Sigmoid colon (tissue), 7 donors: ENCODE measurements around the gene TMPRSS11D. TPM values are rescaled to one million over a fixed set of nuclear protein-coding genes. Genes with fewer than 3 reads are reported as not detected.

Experiments used
- DNase-seq: peaks from one replicate; pipeline ENCODE4 v3.0.0-alpha.2; 2019
- H3K27ac ChIP-seq, 4 donors: fragments of 200-600 bp; sonication (generic); one replicate each; pipeline ENCODE4 v1.5.1; 2016 to 2019; ENCODE audit warnings: mild to moderate bottlenecking in 1 of 4
- H3K27me3 ChIP-seq, 3 donors: fragments of 200-600 bp; sonication (generic); one replicate each; pipeline ENCODE4 v1.5.1; 2019; ENCODE audit warnings: mild to moderate bottlenecking in 1 of 3
- H3K36me3 ChIP-seq, 4 donors: fragments of 200-600 bp; sonication (generic); one replicate each; pipeline ENCODE4 v1.5.1; 2016 to 2019
- H3K4me1 ChIP-seq, 4 donors: fragments of 200-600 bp; sonication (generic); one replicate each; pipeline ENCODE4 v1.5.1; 2017 to 2019
- H3K4me3 ChIP-seq, 4 donors: fragments of 200-600 bp; sonication (generic); one replicate each; pipeline ENCODE4 v1.5.1; 2017 to 2019; ENCODE audit warnings: mild to moderate bottlenecking in 2 of 4, moderate library complexity in 1 of 4
- H3K9me3 ChIP-seq, 4 donors: fragments of 200-600 bp in 3 of 4; sonication (generic) in 3 of 4; one replicate each; pipeline versions ENCODE4 v1.5.1 to v1.6.1; 2013 to 2019
- EP300 ChIP-seq, 4 donors: sonication (generic); formaldehyde crosslinking; IDR thresholded peaks; one replicate each; pipeline ENCODE4 v1.6.1; 2017; ENCODE audit warnings: antibody characterized with exemption in 4 of 4
- POLR2A ChIP-seq, 2 donors: fragments of 450-650 bp; IDR thresholded peaks; one replicate each; pipeline ENCODE4 v1.6.1; 2016; ENCODE audit warnings: antibody characterized with exemption in 2 of 2, mild to moderate bottlenecking in 2 of 2, moderate library complexity in 2 of 2
- POLR2AphosphoS5 ChIP-seq, 4 donors: sonication (generic); formaldehyde crosslinking; IDR thresholded peaks; one replicate each; pipeline ENCODE4 v1.6.1; 2017; ENCODE audit warnings: antibody characterized with exemption in 4 of 4
- WGBS, 2 donors: extraction: QIAGEN DNeasy Blood & Tissue Kit; methylation state at CpG; one replicate each; pipeline ENCODE4 v1.1.7; 2013; 5-methylcytosine and 5-hydroxymethylcytosine counted together
- intact Hi-C: fragments of 100-400 bp; cut with DNase I; formaldehyde crosslinking; loops from one replicate; pipeline ENCODE4 v1.15.1; 2023
- polyA plus RNA-seq, 3 donors: library from polyadenylated mRNA; stranded (reverse); fragments of 200-250 nt; gene quantifications; one replicate each; pipeline ENCODE4 v1.2.3, GENCODE V29; 2013
- total RNA-seq, 4 donors: library from RNA; depleted of rRNA; stranded (reverse); fragments of >200 nt; gene quantifications; one replicate each; pipeline ENCODE4 v1.1.0, GENCODE V29; 2016
- TF ChIP-seq, protein P1 (sequence below), 4 experiments: fragments of 450-650 bp in 3 of 4; fragments of 200-600 bp in 1 of 4; IDR thresholded peaks; one replicate each; pipeline ENCODE4 v1.5.1; 2016 to 2019; ENCODE audit warnings: antibody characterized with exemption in 4 of 4, mild to moderate bottlenecking in 3 of 4, moderate library complexity in 2 of 4
- donor health status: healthy with polysubstance abuse.
- donor health status: Bipolar disorder and iron deficiency.
- donor health status: healthy.

TMPRSS11D gene
- total and polyA plus RNA-seq, 7 donors: 0.07 TPM; not detected in 6

DNA sequence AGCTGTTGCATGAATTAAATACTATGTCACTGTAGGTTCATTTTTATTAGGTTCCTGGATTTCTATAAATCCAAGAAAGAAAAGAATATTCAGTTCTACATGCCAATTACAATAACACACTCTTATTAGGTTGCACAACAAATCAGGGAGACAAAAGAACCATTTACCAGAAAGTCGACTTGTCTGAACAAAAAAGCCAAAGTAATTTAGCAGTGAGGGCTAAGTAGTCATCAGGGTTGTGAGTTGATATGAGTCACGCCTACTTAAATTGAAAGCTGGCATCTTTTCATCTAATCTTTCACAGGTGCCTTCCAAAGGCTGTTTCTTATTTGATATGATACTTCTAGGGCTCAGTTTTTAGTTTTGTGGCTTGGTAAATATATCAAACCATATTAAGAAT is 104.2 kb downstream of the TMPRSS11D start:
- Histone ChIP-seq H3K27me3 (no peaks in the 10 kb centered on the region), H3K4me1 (no peaks in the 10 kb centered on the region), H3K36me3 (no peaks in the 10 kb centered on the region), H3K4me3 (no peak overlapping the region), H3K9me3 (no peaks in the 10 kb centered on the region), H3K27ac (no peak overlapping the region)
- intact Hi-C loops: no loop called here
- TF ChIP-seq POLR2AphosphoS5 (IDR thresholded peaks at IDR 0.05) (no peak), POLR2A (IDR thresholded peaks at IDR 0.05) (no peak), EP300 (IDR thresholded peaks at IDR 0.05) (no peak)
- TF ChIP-seq, protein P1, sequence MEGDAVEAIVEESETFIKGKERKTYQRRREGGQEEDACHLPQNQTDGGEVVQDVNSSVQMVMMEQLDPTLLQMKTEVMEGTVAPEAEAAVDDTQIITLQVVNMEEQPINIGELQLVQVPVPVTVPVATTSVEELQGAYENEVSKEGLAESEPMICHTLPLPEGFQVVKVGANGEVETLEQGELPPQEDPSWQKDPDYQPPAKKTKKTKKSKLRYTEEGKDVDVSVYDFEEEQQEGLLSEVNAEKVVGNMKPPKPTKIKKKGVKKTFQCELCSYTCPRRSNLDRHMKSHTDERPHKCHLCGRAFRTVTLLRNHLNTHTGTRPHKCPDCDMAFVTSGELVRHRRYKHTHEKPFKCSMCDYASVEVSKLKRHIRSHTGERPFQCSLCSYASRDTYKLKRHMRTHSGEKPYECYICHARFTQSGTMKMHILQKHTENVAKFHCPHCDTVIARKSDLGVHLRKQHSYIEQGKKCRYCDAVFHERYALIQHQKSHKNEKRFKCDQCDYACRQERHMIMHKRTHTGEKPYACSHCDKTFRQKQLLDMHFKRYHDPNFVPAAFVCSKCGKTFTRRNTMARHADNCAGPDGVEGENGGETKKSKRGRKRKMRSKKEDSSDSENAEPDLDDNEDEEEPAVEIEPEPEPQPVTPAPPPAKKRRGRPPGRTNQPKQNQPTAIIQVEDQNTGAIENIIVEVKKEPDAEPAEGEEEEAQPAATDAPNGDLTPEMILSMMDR (IDR thresholded peaks at IDR 0.05): no peak
- 49 to 84% methylated on average over 2 of the region's 2 CpGs for WGBS, 2 donors
- no peak for DNase-seq

DNA sequence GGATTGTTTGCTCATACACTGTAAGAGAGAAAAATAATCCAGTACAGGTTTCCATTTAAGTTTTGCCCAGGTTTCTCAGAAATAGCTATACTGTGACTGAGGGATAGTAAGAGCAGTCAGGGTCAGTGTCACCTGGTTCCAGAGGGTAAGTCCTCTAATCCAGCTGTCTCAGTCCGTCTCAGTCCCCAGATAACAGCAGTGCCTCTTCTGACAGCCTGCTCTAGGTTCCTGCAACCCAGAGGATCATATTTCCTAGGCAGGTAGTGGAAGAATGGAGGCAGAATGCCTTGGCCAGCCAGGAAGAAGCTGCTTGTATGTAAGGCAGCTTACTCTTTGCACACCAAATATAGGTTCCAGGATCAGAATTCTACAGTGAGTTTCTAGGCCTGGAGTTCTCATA is 107.1 kb downstream of the TMPRSS11D start:
- Histone ChIP-seq H3K4me1 (no peaks in the 10 kb centered on the region), H3K4me3 (no peak overlapping the region), H3K27ac (no peak overlapping the region), H3K9me3 (no peaks in the 10 kb centered on the region), H3K36me3 (no peaks in the 10 kb centered on the region), H3K27me3 (no peaks in the 10 kb centered on the region)
- no peak for DNase-seq
- intact Hi-C loops: no loop called here
- 56 to 84% methylated on average over 1 of the region's 1 CpG for WGBS, 2 donors
- TF ChIP-seq POLR2AphosphoS5 (IDR thresholded peaks at IDR 0.05) (no peak), EP300 (IDR thresholded peaks at IDR 0.05) (no peak), POLR2A (IDR thresholded peaks at IDR 0.05) (no peak)
- TF ChIP-seq, protein P1 (IDR thresholded peaks at IDR 0.05): no peak

Other genes with a start within 250 kb of the TMPRSS11D start
- gene UBA6, start 182.8 kb downstream of the TMPRSS11D start, total RNA-seq: 10 to 100 TPM; 22.8 to 85.0 (median 28.5) TPM
- gene UBA6, start 182.8 kb downstream of the TMPRSS11D start, polyA plus RNA-seq: 10 to 100 TPM in 2 of 3 donors, 1 to 10 TPM in 1; 4.2 to 17.9 (median 14.1) TPM
- gene GNRHR, start 129.6 kb downstream of the TMPRSS11D start, total RNA-seq: not detected
- gene GNRHR, start 129.6 kb downstream of the TMPRSS11D start, polyA plus RNA-seq: not detected
- gene TMPRSS11A, start 79.5 kb upstream of the TMPRSS11D start, total RNA-seq: not detected
- not detected for gene TMPRSS11A, start 79.5 kb upstream of the TMPRSS11D start, polyA plus RNA-seq
- not detected for gene TMPRSS11F, start 245.9 kb upstream of the TMPRSS11D start, total RNA-seq
- not detected for gene TMPRSS11F, start 245.9 kb upstream of the TMPRSS11D start, polyA plus RNA-seq